ENCODE results near the gene CMSS1. TPM values are rescaled to one million over a fixed set of nuclear protein-coding genes. Genes with fewer than 3 reads are reported as not detected.

CMSS1 gene
- total and polyA plus RNA-seq, 8 donors = 2.7 to 33.3 (median 22.1) TPM

- Histone ChIP-seq H3K4me3 (no peak overlapping the region), H3K9me3 (no peaks in the 10 kb centered on the region), H3K27me3 (no peaks in the 10 kb centered on the region), H3K4me1 (peaks cover 13 to 47% (median 26%) of the 10 kb centered on the region in 4 donors), H3K27ac (peak overlapping the region in 2 of 5 donors; percentile 70 to 81), H3K36me3 (no peaks in the 10 kb centered on the region)
- no peak for DNase-seq
- intact Hi-C loops (cut with DNase I; ENCODE audit: low total_unique reads) = no loop called here
- TF ChIP-seq EP300 (IDR thresholded peaks at IDR 0.05) = no peak
- no peak for TF ChIP-seq POLR2AphosphoS5 (IDR thresholded peaks at IDR 0.05)
- no peak for TF ChIP-seq POLR2A (IDR thresholded peaks at IDR 0.05)
- TF ChIP-seq CTCF (IDR thresholded peaks at IDR 0.05) = no peak
- WGBS, 5 donors = 74 to 83% (median 81%) methylated on average over 2 of the region's 2 CpGs
Observed at GRCh38 chr3:99967796-99968195, 150.1 kb downstream of the CMSS1 start.

GRCh38 chr3:99969136-99969535 is 151.5 kb downstream of the CMSS1 start:
- intact Hi-C loops (cut with DNase I; ENCODE audit: low total_unique reads) = no loop called here

GRCh38 chr3:99970198-99970597 is 152.5 kb downstream of the CMSS1 start:
- H3K4me1 ChIP-seq = peaks cover 13 to 34% (median 23%) of the 10 kb centered on the region in 4 donors
- no peaks in the 10 kb centered on the region for H3K9me3 ChIP-seq
- WGBS, 5 donors = 80 to 98% (median 97%) methylated on average over 1 of the region's 1 CpG
- intact Hi-C loops (cut with DNase I; ENCODE audit: low total_unique reads) = no loop called here
- no peaks in the 10 kb centered on the region for H3K27me3 ChIP-seq
- no peaks in the 10 kb centered on the region for H3K36me3 ChIP-seq
- H3K4me3 ChIP-seq = no peak overlapping the region
- no peak overlapping the region for H3K27ac ChIP-seq
- no peak for DNase-seq
- TF ChIP-seq EP300 (IDR thresholded peaks at IDR 0.05) (no peak), POLR2AphosphoS5 (IDR thresholded peaks at IDR 0.05) (no peak), POLR2A (IDR thresholded peaks at IDR 0.05) (no peak), CTCF (IDR thresholded peaks at IDR 0.05) (no peak)

More at GRCh38 chr3:99969136-99969535, 151.5 kb downstream of the CMSS1 start:
- no peaks in the 10 kb centered on the region for H3K27me3 ChIP-seq
- TF ChIP-seq EP300 (IDR thresholded peaks at IDR 0.05) (no peak), CTCF (IDR thresholded peaks at IDR 0.05) (no peak), POLR2AphosphoS5 (IDR thresholded peaks at IDR 0.05) (no peak), POLR2A (IDR thresholded peaks at IDR 0.05) (no peak)
- no peak for DNase-seq
- WGBS, 5 donors = 78 to 88% (median 85%) methylated on average over 3 of the region's 3 CpGs
- no peaks in the 10 kb centered on the region for H3K36me3 ChIP-seq
- H3K4me1 ChIP-seq = peaks cover 13 to 43% (median 26%) of the 10 kb centered on the region in 4 donors
- no peak overlapping the region for H3K4me3 ChIP-seq
- no peaks in the 10 kb centered on the region for H3K9me3 ChIP-seq
- H3K27ac ChIP-seq = no peak overlapping the region

GRCh38 chr3:99971761-99972160 is 154.1 kb downstream of the CMSS1 start:
- TF ChIP-seq POLR2A (IDR thresholded peaks at IDR 0.05) (no peak), POLR2AphosphoS5 (IDR thresholded peaks at IDR 0.05) (no peak), EP300 (IDR thresholded peaks at IDR 0.05) (no peak), CTCF (IDR thresholded peaks at IDR 0.05) (no peak)
- WGBS, 5 donors = 89 to 98% (median 95%) methylated on average over 3 of the region's 3 CpGs
- Histone ChIP-seq H3K4me1 (peaks cover 5 to 18% (median 8%) of the 10 kb centered on the region in 4 donors), H3K9me3 (no peaks in the 10 kb centered on the region), H3K4me3 (no peak overlapping the region), H3K27ac (no peak overlapping the region), H3K36me3 (no peaks in the 10 kb centered on the region), H3K27me3 (no peaks in the 10 kb centered on the region)
- DNase-seq = no peak
- intact Hi-C loops (cut with DNase I; ENCODE audit: low total_unique reads) = no loop called here
